ENCODE measurements around the gene EIPR1. TPM values are rescaled to one million over a fixed set of nuclear protein-coding genes. Genes with fewer than 3 reads are reported as not detected.

EIPR1 gene
- total and polyA plus RNA-seq, 2 donors (not counting 3 experiments of a cell fraction or from before 2014, with no cell fraction given) = 30.8 to 57.3 TPM

- intact Hi-C loops (cut with micrococcal nuclease) = no loop called here
- no TSS peak for BruUV-seq (replicated peaks)
- CTCF ChIA-PET = no interaction called here
Observed at GRCh38 chr2:3270095-3270478, 107.5 kb downstream of the EIPR1 start.

GRCh38 chr2:3269425-3270094 lies 108.1 kb downstream of the EIPR1 start:
- Histone ChIP-seq H3K27ac (ENCODE audit: insufficient read depth, low read depth, low read length) (no peak overlapping the region), H2AFZ (ENCODE audit: low read depth, low read length) (no peak overlapping the region), H3K79me2 (ENCODE audit: control insufficient read depth, insufficient read depth, low read length) (no peaks in the 10 kb centered on the region), H3K9me1 (replicated peaks; ENCODE audit: control insufficient read depth, extremely low read depth, insufficient read depth, low read length) (no peaks in the 10 kb centered on the region), H4K20me1 (replicated peaks; ENCODE audit: control insufficient read depth, extremely low read depth, insufficient read depth, low read length) (no peaks in the 10 kb centered on the region), H3K36me3 (ENCODE audit: control insufficient read depth in 2 of 2, extremely low read depth in 1 of 2, insufficient read depth in 2 of 2, low read length in 2 of 2) (no peaks in the 10 kb centered on the region), H3K4me1 (ENCODE audit: control insufficient read depth, extremely low read depth, insufficient read depth, low read length) (no peaks in the 10 kb centered on the region), H3K9me3 (replicated peaks; ENCODE audit: control insufficient read depth, insufficient read depth, low read length) (no peaks in the 10 kb centered on the region), H3K4me2 (ENCODE audit: insufficient read depth, low read length) (no peak overlapping the region), H3K9ac (replicated peaks; ENCODE audit: extremely low read depth, insufficient read depth, low read length) (no peak overlapping the region), H3K27me3 (ENCODE audit: control insufficient read depth in 2 of 2, insufficient read depth in 2 of 2, low read length in 2 of 2) (no peaks in the 10 kb centered on the region), H3K4me3 (replicated peaks in 1 of 3; ENCODE audit: insufficient read depth in 1 of 3, low read depth in 1 of 3, low read length in 3 of 3) (no peak overlapping the region)
- TF ChIP-seq MAX (IDR thresholded peaks at IDR 0.05; ENCODE audit: insufficient read depth, insufficient read length) = no peak
- TF ChIP-seq JUN (IDR thresholded peaks at IDR 0.05; ENCODE audit: borderline replicate concordance, insufficient read depth, insufficient read length, low read depth) = no peak
- no peak for TF ChIP-seq EZH2 (IDR thresholded peaks at IDR 0.05; ENCODE audit: borderline replicate concordance, low read depth, low read length, severe bottlenecking)
- TF ChIP-seq POLR2AphosphoS5 (IDR thresholded peaks at IDR 0.05; ENCODE audit: insufficient read depth, low read depth, low read length) = no peak
- no peak for TF ChIP-seq FOS (IDR thresholded peaks at IDR 0.05; ENCODE audit: borderline replicate concordance, insufficient read depth, low read length)
- TF ChIP-seq POLR2A (IDR thresholded peaks at IDR 0.05; ENCODE audit: low read depth, low read length) = no peak
- no peak for TF ChIP-seq GATA2 (IDR thresholded peaks at IDR 0.05; ENCODE audit: insufficient read depth, insufficient read length, low read depth, low read length)
- no peak for TF ChIP-seq MYC (IDR thresholded peaks at IDR 0.05; ENCODE audit: low read depth, low read length)
- ChIA-PET POLR2A (no interaction called here), CTCF (no interaction called here)
- dilution Hi-C loops (cut with MboI; ENCODE audit: extremely low pct_ligation_motif_present, low sequenced_read_pairs) (no loop called here), intact Hi-C loops (cut with micrococcal nuclease) (no loop called here)
- DNase-seq (ENCODE audit: low read depth, low spot score) (no peak), FAIRE-seq (no peak)
- BruUV-seq (replicated peaks) = no TSS peak

More at GRCh38 chr2:3270095-3270478, 107.5 kb downstream of the EIPR1 start:
- POLR2A ChIA-PET = no interaction called here
- Histone ChIP-seq H3K9ac (replicated peaks; ENCODE audit: extremely low read depth, insufficient read depth, low read length) (no peak overlapping the region), H3K4me1 (ENCODE audit: control insufficient read depth, extremely low read depth, insufficient read depth, low read length) (no peaks in the 10 kb centered on the region), H3K9me1 (replicated peaks; ENCODE audit: control insufficient read depth, extremely low read depth, insufficient read depth, low read length) (no peaks in the 10 kb centered on the region), H3K4me2 (ENCODE audit: insufficient read depth, low read length) (no peak overlapping the region), H3K27ac (ENCODE audit: insufficient read depth, low read depth, low read length) (no peak overlapping the region), H3K79me2 (ENCODE audit: control insufficient read depth, insufficient read depth, low read length) (no peaks in the 10 kb centered on the region), H3K27me3 (ENCODE audit: control insufficient read depth in 2 of 2, insufficient read depth in 2 of 2, low read length in 2 of 2) (no peaks in the 10 kb centered on the region), H3K9me3 (replicated peaks; ENCODE audit: control insufficient read depth, insufficient read depth, low read length) (no peaks in the 10 kb centered on the region), H4K20me1 (replicated peaks; ENCODE audit: control insufficient read depth, extremely low read depth, insufficient read depth, low read length) (no peaks in the 10 kb centered on the region), H2AFZ (ENCODE audit: low read depth, low read length) (no peak overlapping the region), H3K4me3 (replicated peaks in 1 of 3; ENCODE audit: insufficient read depth in 1 of 3, low read depth in 1 of 3, low read length in 3 of 3) (no peak overlapping the region), H3K36me3 (ENCODE audit: control insufficient read depth in 2 of 2, extremely low read depth in 1 of 2, insufficient read depth in 2 of 2, low read length in 2 of 2) (no peaks in the 10 kb centered on the region)
- TF ChIP-seq EZH2 (IDR thresholded peaks at IDR 0.05; ENCODE audit: borderline replicate concordance, low read depth, low read length, severe bottlenecking) (no peak), MYC (IDR thresholded peaks at IDR 0.05; ENCODE audit: low read depth, low read length) (no peak), JUN (IDR thresholded peaks at IDR 0.05; ENCODE audit: borderline replicate concordance, insufficient read depth, insufficient read length, low read depth) (no peak), MAX (IDR thresholded peaks at IDR 0.05; ENCODE audit: insufficient read depth, insufficient read length) (no peak), FOS (IDR thresholded peaks at IDR 0.05; ENCODE audit: borderline replicate concordance, insufficient read depth, low read length) (no peak)
- no peak for DNase-seq (ENCODE audit: low read depth, low spot score)
- no peak for FAIRE-seq
- dilution Hi-C loops (cut with MboI; ENCODE audit: extremely low pct_ligation_motif_present, low sequenced_read_pairs) = no loop called here
